Mesothelial cell of epicardium (in vitro differentiated cells): ENCODE results near the gene BAG5. TPM values are rescaled to one million over a fixed set of nuclear protein-coding genes. Genes with fewer than 3 reads are reported as not detected.

Experiments used
- DNase-seq, 2 experiments: peaks; one replicate each; pipeline ENCODE4 v3.0.0; 2021; ENCODE audit warnings: low spot score in 2 of 2; ENCODE audit not compliant: unreplicated experiment in 2 of 2
- H3K27ac Mint-ChIP-seq: 2 replicates; pipeline ENCODE4 v1.8.0; 2021; ENCODE audit warnings: mixed read lengths
- H3K27me3 Mint-ChIP-seq: 2 replicates; pipeline ENCODE4 v1.8.0; 2021; ENCODE audit warnings: low read depth, mixed read lengths
- H3K36me3 Mint-ChIP-seq: 2 replicates; pipeline ENCODE4 v1.8.0; 2021; ENCODE audit warnings: mixed read lengths
- H3K4me1 Mint-ChIP-seq: 2 replicates; pipeline ENCODE4 v1.8.0; 2021; ENCODE audit warnings: mixed read lengths
- H3K4me3 Mint-ChIP-seq: 2 replicates; pipeline ENCODE4 v1.8.0; 2021; ENCODE audit warnings: mild to moderate bottlenecking, moderate library complexity, mixed read lengths
- H3K9me3 Mint-ChIP-seq: 2 replicates; pipeline ENCODE4 v1.8.0; 2021; ENCODE audit warnings: mixed read lengths
- CTCF ChIP-seq: fragments of 200-600 bp; sonication (generic); IDR thresholded peaks from one replicate; pipeline ENCODE4 v1.5.0; 2021; ENCODE audit warnings: antibody characterized with exemption; ENCODE audit not compliant: unreplicated experiment
- total RNA-seq: library from RNA; stranded (reverse); gene quantifications from 3 replicates; pipeline ENCODE4 v1.2.1, GENCODE V29; 2021

BAG5 gene
- total RNA-seq, 1 donor from 2014 or later = 22.2 TPM

- no peaks in the 10 kb centered on the region for H3K36me3 Mint-ChIP-seq
- no peaks in the 10 kb centered on the region for H3K9me3 Mint-ChIP-seq
- peaks cover 11% of the 10 kb centered on the region for H3K4me1 Mint-ChIP-seq
- no peak overlapping the region for H3K4me3 Mint-ChIP-seq
- H3K27ac Mint-ChIP-seq = no peak overlapping the region
- peaks cover 12% of the 10 kb centered on the region for H3K27me3 Mint-ChIP-seq
- TF ChIP-seq CTCF = no peak
- DNase-seq = no peak
These were observed 18.6 kb downstream of the BAG5 start for GRCh38 chr14:103543721-103544387.

GRCh38 chr14:103543140-103543539 lies 19.3 kb downstream of the BAG5 start:
- Mint-ChIP-seq H3K4me3 (no peak overlapping the region), H3K36me3 (no peaks in the 10 kb centered on the region), H3K4me1 (peaks cover 11% of the 10 kb centered on the region), H3K9me3 (no peaks in the 10 kb centered on the region), H3K27me3 (peaks cover 12% of the 10 kb centered on the region), H3K27ac (no peak overlapping the region)
- no peak for TF ChIP-seq CTCF
- DNase-seq = no peak

- no peaks in the 10 kb centered on the region for H3K36me3 Mint-ChIP-seq
- H3K4me3 Mint-ChIP-seq = no peak overlapping the region
- no peaks in the 10 kb centered on the region for H3K9me3 Mint-ChIP-seq
- no peak for TF ChIP-seq CTCF
- H3K4me1 Mint-ChIP-seq = peaks cover 11% of the 10 kb centered on the region
- peaks cover 12% of the 10 kb centered on the region for H3K27me3 Mint-ChIP-seq
- no peak overlapping the region for H3K27ac Mint-ChIP-seq
- no peak for DNase-seq
These were observed 19.8 kb downstream of the BAG5 start for GRCh38 chr14:103542605-103543088.

GRCh38 chr14:103541709-103542604 lies 20.5 kb downstream of the BAG5 start:
- Mint-ChIP-seq H3K27ac (no peak overlapping the region), H3K36me3 (no peaks in the 10 kb centered on the region), H3K4me1 (peaks cover 11% of the 10 kb centered on the region), H3K9me3 (no peaks in the 10 kb centered on the region), H3K27me3 (peaks cover 12% of the 10 kb centered on the region), H3K4me3 (no peak overlapping the region)
- DNase-seq = no peak
- TF ChIP-seq CTCF = no peak

- Mint-ChIP-seq H3K4me3 (no peak overlapping the region), H3K27ac (peak overlapping the region; percentile 76), H3K36me3 (no peaks in the 10 kb centered on the region), H3K27me3 (peaks cover 12% of the 10 kb centered on the region), H3K9me3 (no peaks in the 10 kb centered on the region), H3K4me1 (peaks cover 11% of the 10 kb centered on the region)
- no peak for TF ChIP-seq CTCF
- no peak for DNase-seq
These were observed 21.4 kb downstream of the BAG5 start for GRCh38 chr14:103540821-103541708.
